Inferior parietal cortex (tissue), 1 donor: ENCODE data around the gene HOXB13.
A peak's percentile ranks its signal among the peaks of the same experiment; 100 is the strongest.
"Not testable (repeated sequence)": the region's sequence is repeated elsewhere in the genome, so short reads cannot be mapped to it uniquely, and the experiment has no call there.

Source experiments
- DNase-seq: peaks from one replicate; pipeline ENCODE4 v3.0.0-alpha.2; 2016; ENCODE audit errors: extremely low spot score

HOXB13 gene

DNA sequence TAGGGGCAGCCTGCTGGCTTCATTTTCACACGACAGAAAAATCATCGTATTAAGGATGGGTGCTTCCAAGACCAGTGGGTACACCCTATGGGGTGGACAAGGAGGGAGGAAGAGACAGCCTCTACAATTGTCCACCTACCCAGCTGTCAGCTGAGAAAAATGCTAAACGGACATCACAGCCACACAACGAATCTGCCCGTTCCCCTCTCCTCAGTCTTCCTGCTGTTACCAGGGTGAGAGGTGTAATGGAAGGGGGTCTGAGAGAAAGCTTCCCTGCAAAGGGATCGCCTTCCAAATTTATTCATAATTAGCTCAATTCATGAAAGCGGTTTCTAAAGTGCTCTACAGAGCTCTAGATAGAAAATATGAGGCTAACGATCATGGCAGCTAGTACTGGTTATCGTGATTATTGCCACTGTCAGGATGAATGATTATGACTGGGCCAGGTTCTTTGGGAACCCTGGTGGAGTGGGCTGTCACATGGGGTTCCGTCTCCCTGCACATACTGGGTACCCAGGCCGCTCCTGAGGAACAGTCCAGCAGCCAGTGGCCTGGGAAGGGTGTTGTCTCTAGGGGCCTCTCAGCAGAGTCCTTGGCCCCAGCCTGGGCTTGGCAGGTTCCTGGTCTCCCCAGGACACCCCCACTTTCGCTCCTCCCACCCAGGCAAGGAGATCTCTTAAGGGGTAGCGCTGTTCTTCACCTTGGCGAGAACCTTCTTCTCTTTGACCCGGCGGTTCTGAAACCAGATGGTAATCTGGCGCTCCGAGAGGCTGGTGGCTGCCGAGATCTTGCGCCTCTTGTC, 2.2 kb downstream of the HOXB13 start:
- no peak for DNase-seq

- DNase-seq: no peak
Observed at GRCh38 chr17:48725288-48726064, 3.1 kb downstream of the HOXB13 start.

- DNase-seq: no peak
Observed at GRCh38 chr17:48725004-48725287, 3.6 kb downstream of the HOXB13 start.

- peak; percentile 73 for DNase-seq
Observed at GRCh38 chr17:48724251-48725003, 4.1 kb downstream of the HOXB13 start.

DNA sequence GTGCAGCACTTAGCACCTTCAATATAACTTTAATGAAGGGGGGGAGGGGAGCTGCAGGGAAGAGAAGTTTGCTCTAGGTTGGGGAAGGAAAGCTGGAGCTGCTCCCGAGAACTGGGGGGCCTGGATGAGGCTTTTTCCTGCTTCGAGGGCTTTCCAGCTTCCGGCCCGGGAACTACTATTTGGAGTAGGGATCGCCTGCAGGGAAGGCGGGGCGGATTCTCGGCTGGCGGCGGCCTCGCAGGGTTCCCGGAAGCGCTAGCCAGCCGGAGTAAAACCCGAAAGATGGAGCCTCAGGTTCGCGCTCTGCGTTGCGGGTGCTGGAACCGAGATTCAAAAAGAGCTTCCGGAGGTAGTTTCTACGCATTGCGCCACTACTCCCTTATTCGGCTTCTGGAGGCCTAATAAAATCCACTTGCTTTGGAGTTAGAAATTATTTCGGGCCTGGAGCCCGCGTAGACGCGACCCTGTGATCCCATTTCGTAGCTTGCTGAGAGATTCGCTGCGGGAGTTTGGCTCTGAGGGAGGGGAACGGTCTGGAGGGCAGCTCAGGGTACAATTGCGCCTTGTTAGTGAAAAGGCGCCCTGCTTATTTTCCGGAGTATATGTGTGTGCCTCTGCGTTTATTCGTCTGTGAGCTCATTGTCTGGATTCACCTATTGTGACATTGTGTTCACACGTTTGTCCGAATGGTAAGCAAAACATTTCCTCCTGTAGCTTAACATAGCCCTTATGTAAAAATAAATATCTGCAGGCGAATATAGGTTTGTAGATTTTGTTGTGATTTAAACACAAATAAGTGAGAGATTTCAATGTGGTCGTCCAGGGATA, 4.9 kb downstream of the HOXB13 start:
- no peak for DNase-seq

DNA sequence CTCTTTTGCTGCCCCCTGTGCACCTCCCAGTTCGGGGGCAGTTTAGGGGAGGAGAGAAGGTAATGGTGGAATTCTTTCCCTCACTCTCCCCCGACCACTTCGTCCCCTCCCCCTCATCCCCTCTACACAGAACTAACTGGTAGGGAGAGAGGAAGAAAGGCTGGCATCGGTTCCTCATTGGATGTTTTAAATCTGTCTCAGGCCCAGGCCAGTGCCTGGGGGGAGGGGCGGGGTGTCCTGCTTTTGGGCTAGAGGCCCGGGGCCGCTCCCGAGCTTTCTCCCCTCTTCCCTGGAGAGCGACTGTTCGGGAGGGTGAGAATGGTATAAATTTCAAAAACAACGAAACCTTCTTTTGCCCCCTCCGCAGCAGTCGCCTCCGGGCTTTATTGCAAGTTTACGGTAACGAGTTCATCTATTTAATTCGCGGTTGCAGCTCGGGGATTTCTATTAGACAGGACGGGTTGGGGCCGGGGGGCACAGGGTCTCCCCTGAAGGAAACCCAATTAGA, 5.6 kb downstream of the HOXB13 start, which contains the start of gene PRAC2:
Gene PRAC2 (plus strand): TSS at position 271 of the 508 bp plus-strand sequence. CDS start 1,226 bp downstream, outside the sequence.
- DNase-seq: no peak

DNA sequence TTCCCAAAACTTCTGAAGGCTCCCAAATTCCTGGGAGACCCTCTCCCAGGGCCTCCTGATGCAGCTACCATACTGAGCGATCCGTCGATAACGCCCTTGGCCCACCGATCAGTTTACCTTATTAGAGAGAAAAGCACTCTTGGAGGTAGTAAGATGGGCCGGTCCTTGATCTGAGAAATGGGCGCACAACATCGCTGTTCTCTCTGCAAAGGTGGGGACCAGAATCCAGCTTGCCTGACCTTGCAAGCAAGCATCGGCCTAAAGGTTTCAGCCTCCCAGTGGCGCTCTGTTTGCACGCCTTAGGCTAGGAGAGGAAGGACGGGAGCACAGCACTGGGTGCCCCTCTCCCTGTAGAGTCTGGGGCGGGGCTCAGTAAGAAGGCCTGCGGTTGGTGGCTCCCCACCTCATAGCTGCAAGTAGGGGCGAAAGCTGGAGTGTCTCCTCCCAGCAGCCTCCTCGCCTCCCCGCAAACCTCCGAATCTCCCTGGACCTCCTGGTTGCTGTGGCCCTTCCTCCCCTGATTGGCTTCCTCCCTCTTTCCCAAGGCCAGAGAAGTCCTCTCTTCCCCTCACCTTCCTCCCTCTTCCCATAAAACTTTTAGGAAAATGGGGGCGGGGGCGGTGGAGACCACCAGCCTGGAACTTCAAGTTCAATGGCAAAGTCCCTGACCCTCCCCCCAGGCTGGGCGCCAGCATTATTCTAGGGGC, 6.2 kb downstream of the HOXB13 start, which contains the start of gene PRAC1:
Gene PRAC1 (minus strand): TSS at position 318 of the 707 bp plus-strand sequence. CDS start 126 bp downstream, at position 192.
- no peak for DNase-seq

DNA sequence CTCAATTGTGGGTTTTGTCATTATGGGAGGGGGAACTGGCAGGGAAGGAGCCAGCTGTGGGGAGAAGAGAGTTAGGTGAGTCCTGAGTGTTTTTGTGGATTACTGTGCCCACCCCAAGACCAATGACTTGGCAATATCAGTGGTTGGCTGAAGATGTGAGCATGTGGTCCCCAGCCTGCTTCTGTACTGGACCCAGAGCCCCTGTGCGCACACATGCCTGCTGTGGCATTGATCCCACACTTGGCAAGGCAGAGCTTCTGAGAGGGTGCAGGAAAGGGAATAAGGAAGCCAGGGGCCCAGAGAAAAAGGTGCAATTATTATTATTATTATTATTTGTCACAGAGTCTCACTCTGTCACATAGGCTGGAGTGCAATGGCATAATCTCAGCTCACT, 7.5 kb downstream of the HOXB13 start:
- DNase-seq: no peak

- DNase-seq: no peak
Observed at GRCh38 chr17:48720266-48721008, 8.1 kb downstream of the HOXB13 start.

GRCh38 chr17:48719642-48720265, 8.8 kb downstream of the HOXB13 start:
- no peak for DNase-seq

- no peak for DNase-seq
Observed at GRCh38 chr17:48718761-48719641, 9.5 kb downstream of the HOXB13 start.

GRCh38 chr17:48718227-48718760, 10.3 kb downstream of the HOXB13 start:
- no peak for DNase-seq

DNA sequence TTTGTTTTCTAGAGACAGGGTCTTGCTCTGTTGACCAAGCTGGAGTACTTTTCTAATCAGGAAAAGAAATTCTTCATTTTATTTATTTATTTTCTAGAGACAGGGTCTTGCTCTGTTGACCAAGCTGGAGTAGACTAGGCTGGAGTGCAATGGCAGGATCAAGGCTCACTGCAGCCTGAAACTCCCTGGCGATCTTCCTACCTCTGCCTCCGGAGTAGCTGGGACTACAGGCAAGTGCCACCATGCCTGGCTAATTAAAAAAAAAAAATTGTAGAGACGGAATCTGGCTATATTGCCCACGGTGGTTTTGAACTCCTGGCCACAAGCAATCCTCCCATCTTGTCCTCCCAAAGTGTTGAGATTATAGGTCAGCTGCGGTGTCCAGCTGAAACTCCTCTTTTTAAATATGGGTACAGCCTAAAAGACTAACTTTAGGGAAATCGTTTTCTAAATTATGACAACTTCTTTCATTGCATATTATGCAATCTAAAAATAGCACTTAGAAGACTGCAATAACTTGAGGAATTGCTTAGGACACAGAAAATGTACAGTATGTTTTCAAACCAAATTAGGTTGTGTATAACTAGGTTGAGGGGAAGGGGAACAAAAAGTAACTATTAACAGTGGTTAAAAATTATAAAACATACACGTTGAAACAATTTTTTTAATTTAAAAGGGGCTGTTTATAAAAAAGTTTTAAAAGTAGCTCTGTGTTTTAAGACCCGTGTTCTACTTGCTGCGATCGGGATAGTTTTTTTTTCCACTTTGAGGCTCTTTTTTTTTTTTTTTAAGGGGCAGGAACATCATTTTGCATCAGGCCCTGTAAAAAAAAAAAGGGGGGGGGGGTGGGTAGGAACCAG, 11.0 kb downstream of the HOXB13 start:
- DNase-seq: no peak

GRCh38 chr17:48716549-48716948, 12.0 kb downstream of the HOXB13 start:
- DNase-seq: not testable (repeated sequence)

DNA sequence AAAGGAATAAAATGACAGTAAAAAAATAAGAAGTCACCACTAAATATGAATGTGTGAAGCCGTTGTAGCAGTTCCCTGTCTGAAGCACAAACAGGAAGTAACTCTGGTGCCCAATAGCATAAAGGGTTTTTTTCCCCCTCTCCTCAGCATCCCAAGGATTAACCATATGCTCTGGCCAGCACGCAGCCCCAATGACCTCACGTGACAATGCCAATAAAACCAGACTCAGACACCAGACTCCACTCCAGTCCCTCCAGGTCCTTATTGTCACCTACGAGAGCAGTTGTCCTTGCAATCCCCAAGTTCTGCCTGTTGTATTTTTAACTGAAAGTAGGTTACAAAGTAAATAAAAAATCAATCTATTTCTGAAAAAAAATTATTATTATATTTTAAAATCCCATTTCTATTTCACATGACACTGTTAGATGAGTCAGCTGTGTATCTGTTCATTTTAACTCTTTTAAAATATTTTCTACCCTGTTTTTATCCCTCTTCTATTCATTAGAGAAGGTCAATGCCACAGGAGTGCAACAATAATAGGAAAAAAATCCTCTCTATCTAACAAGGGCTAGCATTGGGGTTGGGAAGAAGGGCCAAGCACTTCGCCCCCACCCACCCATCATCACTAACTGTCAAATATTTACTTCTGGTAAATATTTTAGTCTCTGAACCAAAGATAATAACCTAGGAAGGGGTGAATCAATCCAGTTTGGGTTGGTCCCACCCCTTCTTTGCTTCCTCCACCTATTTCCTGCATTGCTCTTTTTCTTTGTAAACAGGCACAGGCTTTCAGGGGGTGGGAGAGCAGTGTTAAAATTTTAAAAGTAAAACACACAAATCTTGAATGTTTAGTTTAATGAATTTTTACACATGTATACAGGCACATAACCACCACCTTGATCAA, 12.8 kb downstream of the HOXB13 start:
- DNase-seq: no peak

GRCh38 chr17:48711128-48711527, 17.4 kb downstream of the HOXB13 start:
- DNase-seq: no peak
